Lung microvascular endothelial cell (primary cell): Measurements from ENCODE around the gene MTPN. TPM values are rescaled to one million over a fixed set of nuclear protein-coding genes. Genes with fewer than 3 reads are reported as not detected.

Experiments
- DNase-seq, 2 donors: peaks; one replicate each; pipeline versions ENCODE4 v3.0.0 to v3.0.0-alpha.2; 2010; ENCODE audit warnings: low read depth in 2 of 2
- total RNA-seq: library from RNA; depleted of rRNA; stranded (reverse); fragments of >200 nt; gene quantifications from 2 replicates; pipeline ENCODE4 v1.2.1, GENCODE V29; 2014

Gene MTPN, protein sequence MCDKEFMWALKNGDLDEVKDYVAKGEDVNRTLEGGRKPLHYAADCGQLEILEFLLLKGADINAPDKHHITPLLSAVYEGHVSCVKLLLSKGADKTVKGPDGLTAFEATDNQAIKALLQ
- 102 and 104 TPM in 2 replicates for total RNA-seq

DNA sequence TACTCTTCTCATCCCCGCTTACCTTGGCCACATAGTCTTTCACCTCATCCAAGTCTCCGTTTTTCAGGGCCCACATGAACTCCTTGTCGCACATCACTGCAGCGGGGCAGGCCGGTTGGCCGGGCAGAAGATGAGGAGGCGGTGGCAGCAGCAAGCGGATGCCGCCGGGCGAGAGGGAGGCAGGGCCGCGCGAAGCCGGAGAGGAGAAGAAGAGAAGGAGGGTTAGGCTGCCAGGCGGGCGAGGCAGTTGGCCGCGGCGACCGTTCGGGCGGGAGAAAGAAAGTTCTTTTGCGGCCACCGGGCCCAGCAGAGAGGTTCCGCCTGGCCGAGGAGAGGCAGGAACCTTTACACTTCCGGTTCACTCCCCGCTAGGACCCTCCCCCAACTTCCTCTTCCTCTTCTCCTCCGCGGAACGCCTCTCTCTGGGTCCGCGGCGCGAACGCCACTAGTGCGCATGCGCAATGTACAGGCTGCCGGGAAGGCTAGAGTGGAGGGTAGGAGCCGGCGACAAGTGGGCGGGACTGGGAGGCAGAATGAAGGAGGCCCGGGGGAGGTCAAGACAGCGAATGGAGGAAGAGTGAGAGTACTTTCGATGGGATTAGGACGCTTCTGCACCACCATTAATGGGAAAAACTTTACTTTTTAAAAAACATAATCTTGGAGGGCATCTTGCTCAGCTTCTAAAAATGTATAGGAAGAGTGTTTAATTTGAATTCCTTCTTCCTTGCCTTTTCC is at the start of gene MTPN:
Gene MTPN (minus strand): TSS at position 353 of the 735 bp plus-strand sequence. CDS start 259 bp downstream, at position 94.
- peak; percentile 97 for DNase-seq

DNA sequence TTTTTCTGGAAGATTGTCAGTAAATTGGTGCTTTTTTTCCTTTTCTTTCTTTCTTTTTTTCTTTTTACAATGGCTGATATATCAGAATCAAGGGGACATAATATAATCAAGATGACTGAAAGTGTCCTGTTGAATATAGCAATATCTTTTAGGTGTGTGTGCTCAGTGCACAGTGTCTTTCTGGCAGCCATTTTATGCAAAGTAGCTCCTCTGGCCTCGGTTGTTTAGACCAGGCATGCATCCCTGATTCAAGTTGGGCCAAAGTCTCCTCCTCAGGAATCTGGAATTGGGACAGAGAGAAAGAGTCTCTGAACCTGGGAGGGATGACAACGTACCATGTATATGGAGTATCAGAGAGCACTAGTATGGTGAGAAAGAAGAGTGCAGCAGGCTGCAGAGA is 49.0 kb upstream of the MTPN start:
- no peak for DNase-seq

DNA sequence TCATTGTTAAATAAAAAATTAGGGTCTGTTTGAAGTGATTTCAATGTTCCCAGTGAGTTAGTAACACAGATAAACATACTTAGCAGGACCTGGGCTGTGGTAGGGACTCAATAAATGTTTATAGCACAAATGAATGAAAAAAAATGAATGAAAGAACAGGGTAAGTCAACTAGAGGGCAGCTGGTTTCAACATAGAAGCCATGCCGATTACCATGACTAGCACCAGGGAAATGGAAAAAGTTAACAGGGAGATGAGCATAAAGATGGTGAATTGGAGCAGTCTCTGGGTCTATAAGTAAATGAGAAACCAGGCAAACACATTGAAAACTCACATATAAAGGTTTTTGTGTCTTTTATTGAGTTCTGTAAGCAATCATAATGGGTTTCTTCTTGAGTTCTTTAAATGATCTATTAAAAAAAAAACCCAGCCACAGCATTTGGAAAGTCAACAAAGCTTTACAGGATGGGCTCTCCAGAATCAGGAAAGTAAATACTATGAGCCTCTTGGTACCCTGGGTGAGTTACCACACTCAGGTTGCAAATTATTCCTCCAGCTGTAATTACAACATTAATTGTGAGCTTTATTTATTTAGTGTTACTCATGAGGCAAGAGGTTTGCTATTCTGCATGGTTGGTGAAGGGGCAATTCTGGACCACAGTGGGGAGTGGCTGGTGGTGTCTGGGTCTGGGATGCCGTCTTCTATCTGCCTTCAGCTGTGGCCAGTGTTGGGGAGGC is 46.1 kb upstream of the MTPN start:
- DNase-seq, result no peak

DNA sequence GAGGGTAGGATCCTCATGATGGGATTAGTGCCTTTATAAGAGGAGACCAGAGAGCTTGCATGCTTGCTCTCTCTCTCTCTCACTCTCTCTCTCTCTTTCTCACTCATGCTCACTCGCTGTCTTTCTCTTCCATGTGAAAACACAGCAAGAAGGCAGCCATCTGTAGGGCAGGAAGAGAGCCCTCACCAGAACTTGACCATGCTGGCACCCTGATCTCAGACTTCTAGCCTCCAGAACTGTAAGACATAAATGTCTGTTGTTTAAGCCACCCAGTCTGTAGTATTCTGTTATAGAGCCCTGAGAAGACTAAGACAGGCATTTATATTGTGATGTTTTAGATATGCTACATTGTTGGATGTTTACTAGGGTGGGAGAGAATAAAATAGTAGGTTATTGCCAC is 43.4 kb upstream of the MTPN start:
- no peak for DNase-seq

DNA sequence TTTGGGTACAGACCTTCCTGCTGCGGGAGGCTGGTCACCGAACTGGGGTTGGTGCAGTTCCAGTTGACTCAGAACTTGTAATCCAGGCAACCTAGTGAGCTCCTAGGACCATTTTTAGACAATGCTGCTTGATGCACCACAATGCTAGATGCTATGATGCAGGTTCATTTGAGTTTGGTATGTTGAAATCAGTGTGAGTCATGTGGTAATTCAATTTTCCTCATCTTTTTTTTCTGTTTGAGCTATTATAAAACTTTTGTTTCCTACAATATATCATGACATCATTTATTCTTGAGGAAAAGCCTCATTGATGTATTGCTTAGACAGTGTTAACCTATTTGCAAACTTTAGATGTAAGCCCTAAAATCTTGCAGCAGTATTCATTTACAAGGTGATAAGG is 40.9 kb upstream of the MTPN start:
- no peak for DNase-seq

DNA sequence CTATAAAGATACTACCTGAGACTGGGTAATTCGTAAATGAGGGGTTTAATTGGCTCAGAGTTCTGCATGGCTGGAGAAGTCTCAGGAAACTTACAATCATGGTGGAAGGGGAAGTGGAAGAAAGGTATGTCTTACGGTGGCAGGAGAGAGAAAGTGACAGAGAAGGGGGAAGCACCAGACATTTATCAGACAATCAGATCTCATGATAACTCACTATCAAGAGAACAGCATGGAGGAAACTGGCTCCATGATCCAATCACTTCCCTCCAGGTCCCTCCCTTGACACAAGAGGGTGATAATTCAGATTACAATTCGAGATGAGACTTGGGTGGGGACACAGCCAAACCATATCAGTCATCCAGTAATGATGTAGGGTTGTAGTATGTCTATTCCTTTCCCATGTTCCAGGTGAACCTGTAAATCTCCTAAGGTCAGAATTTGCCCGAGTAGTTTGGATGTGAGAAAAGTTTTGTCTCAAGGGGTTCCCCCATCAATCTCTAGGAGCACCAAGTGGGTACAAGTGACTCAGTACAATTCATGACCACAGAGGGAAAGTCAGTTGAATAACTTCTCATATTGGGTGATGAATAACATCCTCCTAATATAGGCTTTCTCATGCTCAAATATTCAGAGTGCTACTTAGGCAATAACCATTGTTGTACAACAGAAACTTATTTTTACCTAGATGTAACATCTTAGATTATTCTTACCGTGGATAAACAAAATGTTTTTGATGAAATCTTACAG is 39.7 kb upstream of the MTPN start:
- no peak for DNase-seq

DNA sequence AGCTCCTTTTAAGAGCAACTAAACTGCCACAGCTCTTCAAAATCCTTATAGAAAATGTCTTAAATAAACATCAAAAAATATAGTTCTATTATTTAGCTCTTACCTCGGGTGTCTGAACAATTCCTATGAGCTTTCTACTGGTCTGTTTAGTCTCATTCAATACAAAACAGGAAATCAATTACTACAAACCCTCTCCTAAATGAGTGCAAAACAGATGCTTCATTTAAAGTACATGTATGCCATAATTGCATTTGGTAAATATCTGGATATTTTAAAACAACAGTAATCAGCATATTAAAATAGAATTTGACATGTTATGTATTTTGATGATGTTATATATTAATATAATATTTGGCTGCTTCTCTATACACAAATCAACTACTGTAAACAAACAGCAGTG is 38.5 kb upstream of the MTPN start:
- no peak for DNase-seq

DNA sequence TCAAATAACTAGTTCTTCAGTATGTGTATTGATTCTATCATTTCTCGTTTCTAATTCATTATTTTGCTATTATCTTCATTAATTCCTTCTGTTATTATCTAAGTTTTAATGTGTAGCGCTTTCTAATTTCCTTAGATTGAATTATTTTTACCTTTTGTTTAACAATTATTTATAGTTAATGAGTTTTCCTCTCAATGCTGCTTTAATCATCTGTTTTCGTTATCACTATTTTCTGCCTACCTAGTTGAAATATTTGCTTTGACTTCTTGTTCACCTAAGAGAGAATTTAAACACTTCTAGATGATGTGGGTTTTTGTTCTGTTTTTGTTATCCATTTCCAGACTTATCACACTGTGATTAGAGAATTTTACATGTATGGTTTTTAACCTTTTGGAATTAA is 37.5 kb upstream of the MTPN start:
- no peak for DNase-seq

DNA sequence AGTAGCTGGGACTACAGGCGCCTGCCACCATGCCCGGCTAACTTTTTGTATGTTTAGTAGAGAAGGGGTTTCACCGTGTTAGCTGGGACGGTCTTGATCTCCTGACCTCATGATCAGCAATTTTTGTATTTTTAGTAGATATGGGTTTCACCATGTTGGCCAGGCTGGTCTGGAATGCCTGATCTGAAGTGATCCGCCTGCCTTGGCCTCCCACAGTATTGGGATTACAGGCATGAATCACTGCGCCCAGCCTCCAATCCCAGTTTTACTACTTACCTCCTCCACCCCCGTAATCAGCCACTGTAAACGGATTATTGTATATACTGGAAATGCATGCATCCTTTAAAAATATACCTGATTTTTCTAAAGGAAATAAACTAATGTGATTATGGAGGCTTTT is 35.1 kb upstream of the MTPN start:
- DNase-seq, result no peak

DNA sequence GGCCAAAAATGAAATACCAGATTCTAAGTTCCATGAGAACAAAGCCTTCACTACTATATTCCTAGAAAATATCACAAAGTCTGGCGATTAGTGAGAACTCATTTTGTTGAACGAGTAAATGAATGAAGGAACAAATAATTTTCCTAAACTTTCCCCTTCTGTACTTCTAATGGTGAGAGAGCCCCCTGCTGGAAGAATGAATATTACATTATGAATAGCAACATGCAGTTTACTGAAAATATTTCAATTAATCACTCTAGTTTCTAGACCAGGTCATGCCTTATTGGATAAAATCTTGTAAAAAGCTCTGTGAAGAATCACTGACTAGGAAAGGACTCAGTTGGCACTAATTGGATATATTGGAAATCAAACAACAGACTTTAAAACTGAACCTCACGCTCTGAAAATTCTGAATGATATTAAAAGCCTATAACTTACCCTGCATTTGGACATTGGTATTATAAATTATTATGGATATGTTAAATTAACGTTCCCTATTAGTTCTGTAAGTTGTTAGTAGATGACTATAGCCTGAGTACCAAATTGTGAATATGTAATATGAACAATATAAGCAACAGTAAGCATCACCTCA is 32.4 kb upstream of the MTPN start:
- DNase-seq, result peak; percentile 56 to 68

DNA sequence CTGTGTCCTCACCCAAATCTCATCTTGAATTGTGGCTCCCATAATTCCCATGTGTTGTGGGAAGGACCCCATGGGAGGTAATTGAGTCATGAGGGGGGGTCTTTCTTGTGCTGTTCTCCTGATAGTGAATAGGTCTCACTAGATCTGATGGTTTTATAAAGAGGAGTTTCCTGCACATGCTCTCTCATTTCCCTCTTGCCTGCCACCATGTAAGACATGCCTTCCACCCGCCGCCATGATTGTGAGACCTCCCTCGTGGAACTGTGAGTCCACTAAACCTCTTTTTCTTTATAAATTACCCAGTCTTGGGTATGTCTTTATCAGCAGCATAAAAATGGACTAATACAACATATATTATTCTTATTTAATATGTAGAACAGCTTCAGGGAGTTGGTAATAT is 29.0 kb upstream of the MTPN start:
- DNase-seq, result no peak

DNA sequence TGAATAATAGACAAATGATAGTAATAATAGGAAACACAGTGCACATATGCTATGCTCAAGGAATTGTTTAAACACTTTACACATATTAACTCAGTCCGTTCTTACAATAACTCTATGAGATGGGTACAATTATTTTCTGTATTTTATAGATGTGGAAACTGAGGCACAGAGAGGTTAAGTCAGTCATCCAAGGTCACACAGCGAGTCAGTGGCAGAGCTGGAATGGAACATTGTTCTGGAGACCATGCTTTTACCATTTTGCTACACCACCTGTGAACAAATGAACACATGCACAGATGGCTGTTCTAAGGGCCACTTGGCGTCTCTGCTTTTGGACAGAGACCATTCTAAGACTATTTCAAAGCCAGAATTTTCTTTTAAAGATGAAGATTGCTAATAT is 26.9 kb upstream of the MTPN start:
- DNase-seq, result no peak

DNA sequence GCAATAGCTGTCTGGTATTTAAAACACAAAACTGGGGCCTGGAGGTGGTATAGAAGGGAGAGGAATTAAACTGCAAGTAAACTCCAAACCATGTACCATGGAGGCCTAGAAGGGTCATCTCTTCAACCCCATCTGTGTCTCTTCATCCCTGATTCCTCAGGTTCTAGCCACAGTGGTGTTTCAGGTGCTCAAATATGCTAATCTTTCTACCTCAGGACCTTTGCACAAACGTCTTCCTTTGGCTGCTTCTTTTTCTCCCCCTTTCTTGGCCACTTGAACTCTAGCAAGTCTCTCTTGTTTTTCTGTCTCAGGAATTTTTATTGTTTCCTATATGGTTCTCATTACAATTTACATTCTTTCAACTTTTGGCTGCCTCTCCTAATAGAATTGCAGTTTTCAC is 25.6 kb upstream of the MTPN start:
- no peak for DNase-seq

DNA sequence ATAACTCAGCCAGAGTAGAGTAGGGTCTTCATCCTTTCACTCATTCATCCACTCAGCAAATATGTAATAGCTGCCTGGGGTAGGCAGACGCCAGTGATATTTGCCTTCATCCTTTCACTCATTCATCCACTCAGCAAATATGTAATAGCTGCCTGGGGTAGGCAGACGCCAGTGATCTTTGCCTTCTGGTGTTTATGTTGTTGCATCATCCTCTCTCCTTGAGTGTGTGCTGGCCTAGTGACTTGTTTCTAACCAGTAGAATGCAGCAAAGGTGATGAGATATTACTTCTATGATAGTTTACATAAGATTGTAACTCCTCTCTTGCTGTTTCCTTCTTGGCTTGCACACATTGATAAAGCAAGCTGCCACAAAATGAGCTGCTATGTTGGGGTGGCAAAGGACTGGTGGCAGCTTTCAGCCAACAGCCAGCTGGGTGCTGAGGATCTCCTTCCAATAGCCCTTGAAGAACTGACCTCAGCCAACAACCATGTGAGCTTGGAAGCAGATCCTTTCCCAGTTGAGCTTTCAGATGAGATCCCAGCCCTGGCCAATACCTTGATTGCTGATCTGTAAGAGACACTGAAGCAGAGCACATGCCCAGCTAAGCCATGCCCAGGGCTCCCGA is 23.2 kb upstream of the MTPN start:
- DNase-seq, result no peak

DNA sequence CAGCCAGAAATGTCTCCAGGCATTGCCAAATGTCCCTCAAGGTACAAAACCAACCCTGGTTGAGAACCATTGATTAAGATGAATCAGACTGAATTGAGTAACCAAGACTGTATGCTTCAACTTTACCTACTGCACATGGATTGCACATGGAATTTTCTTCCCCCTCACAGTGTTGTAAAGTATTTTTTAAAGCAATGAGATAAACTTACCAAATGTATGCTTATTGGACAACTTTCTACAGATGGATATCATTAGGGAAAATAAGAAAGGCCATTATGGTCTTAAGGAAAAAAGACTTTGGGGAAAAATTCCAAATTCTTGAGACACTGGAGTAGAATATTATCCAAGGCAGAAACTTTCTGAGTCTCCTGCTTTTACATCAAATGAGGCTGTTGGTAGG is 20.9 kb upstream of the MTPN start:
- DNase-seq, result no peak

DNA sequence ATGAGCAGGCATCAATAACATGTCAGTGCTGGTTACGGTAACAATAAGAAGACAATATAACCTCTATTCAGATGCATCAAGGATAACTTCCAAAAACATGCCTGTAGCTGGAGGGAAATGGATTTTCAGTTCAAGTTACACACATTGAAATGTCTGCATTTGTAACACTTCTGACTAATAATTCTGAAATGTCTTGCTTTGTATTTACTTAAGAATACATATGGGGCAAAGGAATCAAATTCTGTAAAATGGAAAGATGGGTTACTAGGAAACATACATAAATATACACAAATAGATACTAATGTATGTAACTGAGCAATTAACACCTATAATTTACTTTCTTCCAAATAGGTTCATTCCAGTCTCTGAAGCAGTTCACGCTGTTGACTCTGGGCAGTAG is 18.6 kb upstream of the MTPN start:
- DNase-seq, result no peak

DNA sequence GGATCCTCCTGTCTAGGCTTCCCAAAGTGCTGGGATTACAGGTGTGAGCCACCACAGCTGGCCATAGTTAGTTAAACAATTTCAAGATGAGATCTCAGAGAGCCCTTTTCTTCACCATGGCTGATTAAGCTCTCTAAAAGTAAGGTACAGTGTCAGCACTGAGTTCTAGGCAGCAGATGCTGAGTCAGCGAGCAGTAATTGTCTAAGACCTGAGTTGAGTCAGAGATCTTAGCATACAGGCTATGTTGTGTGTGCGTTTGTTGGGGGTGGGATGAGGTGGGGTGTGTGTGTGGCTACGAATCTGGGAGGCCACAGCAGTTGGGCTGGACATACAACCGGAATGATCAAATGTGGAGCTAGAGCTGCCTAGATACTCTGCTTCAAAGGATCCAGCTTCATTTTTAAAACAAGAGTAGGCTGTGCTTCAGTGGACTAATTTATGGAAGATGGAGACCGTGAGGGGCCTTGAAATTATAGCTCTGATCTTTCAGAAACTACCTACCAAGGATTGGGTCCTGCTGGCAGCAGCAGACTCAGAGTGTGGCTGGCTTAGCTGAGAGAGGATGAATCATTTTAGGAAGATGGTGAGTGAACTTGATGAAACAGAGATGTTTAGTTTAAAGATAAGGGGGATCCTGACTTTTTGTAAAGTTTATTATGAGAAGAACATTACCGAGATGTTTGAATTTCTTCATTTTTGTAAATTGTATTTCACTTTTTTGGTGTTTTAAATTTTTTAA is 17.5 kb upstream of the MTPN start:
- peak in 1 of 2 donors; percentile 20 for DNase-seq

DNA sequence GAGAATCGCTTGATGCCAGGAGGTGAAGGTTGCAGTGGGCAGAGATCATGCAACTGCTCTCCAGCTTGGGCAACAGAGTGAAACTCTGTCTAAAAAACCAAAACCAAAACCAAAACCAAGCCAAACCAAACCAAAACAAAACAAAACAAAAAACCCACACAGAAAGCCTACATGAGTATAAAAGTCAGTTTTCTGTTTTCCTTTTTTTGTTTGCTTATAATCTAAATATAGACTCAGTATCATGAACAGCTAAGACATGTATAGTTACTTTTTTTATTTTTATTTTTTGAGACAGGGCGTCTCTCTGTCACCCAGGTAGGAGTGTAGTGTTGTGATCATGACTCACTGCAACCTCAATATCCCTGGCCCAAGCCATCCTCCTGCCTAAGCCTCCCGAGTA is 16.8 kb upstream of the MTPN start:
- no peak for DNase-seq

DNA sequence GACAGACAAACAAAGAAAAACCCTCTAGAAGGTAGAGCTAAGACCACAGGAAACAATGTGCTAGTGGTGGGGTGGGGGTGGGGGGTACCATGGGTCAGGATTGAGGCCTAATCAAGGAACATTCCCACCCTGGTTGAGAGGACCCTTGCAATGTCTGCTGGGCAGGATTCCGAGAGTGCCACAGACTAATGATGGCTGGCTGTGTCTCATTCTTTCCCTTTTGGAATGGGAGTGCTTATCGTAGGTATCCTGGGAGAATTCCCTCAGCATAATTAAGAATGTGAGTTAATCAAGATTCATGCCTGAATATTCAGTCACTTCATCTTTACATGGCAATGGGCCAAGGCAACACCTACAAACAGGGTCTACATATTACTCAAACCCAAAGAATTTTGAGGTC is 14.7 kb upstream of the MTPN start:
- DNase-seq, result no peak

DNA sequence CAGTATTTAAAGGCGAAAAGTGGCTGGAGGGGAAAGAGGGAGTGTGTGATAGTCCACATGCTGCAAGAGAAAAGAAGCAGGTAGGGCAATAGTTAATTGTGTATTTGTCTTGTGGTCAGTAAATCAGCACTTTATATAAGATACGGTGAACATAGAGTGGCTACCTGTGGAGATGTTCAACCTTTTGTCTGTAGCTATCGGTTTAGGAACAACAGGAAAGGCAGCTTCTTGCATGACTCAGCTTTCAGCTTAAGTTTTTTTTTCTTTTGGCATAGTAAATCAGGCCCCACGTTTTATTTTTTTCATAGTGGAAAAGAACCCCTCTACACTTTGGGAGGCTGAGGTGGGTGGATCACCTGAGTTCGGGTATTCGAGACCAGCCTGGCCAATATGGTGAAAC is 14.2 kb upstream of the MTPN start:
- DNase-seq, result peak; percentile 17 to 34

DNA sequence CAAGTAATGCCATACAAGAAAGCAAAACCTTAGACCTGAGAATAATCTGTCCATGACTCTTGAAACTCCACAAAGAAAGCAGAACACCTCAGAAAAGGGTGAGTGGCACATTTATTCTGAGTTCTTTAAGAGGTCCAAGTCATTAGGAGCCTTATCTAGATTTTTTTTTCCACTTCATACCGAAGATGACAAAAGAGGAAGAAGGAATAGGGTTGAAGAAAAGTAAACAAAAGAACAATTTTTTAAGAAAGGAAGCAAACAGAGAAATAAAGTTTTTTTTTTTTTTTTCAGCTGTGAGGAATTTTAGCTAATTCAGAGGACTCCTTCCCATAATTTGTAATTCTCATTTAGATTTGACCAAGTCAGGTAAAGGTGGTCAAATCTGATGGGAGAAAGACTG is 13.1 kb upstream of the MTPN start:
- DNase-seq, result no peak
